ENCODE results near the gene SLF2. TPM values are rescaled to one million over a fixed set of nuclear protein-coding genes. Genes with fewer than 3 reads are reported as not detected.

Gene SLF2
- total and polyA plus RNA-seq, 8 donors: 9.5 to 16.8 (median 11.8) TPM

GRCh38 chr10:101007099-101007711, 94.4 kb downstream of the SLF2 start:
- Histone ChIP-seq H3K27ac (no peak overlapping the region), H3K4me3 (no peak overlapping the region), H3K36me3 (peaks cover 0 to 13% (median 9%) of the 10 kb centered on the region in 3 donors), H3K4me1 (no peaks in the 10 kb centered on the region), H3K9me3 (no peaks in the 10 kb centered on the region), H3K27me3 (no peaks in the 10 kb centered on the region)
- ATAC-seq (peak in 1 of 4 donors; percentile 20), FAIRE-seq (no peak), DNase-seq (peak in 2 of 6 donors; percentile 42 to 43)
- TF ChIP-seq, protein P1, sequence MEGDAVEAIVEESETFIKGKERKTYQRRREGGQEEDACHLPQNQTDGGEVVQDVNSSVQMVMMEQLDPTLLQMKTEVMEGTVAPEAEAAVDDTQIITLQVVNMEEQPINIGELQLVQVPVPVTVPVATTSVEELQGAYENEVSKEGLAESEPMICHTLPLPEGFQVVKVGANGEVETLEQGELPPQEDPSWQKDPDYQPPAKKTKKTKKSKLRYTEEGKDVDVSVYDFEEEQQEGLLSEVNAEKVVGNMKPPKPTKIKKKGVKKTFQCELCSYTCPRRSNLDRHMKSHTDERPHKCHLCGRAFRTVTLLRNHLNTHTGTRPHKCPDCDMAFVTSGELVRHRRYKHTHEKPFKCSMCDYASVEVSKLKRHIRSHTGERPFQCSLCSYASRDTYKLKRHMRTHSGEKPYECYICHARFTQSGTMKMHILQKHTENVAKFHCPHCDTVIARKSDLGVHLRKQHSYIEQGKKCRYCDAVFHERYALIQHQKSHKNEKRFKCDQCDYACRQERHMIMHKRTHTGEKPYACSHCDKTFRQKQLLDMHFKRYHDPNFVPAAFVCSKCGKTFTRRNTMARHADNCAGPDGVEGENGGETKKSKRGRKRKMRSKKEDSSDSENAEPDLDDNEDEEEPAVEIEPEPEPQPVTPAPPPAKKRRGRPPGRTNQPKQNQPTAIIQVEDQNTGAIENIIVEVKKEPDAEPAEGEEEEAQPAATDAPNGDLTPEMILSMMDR (IDR thresholded peaks at IDR 0.05): no peak
- WGBS, 2 donors: 77 to 85% methylated on average over 11 of the region's 11 CpGs
- intact Hi-C loops (cut with DNase I): no loop called here

DNA sequence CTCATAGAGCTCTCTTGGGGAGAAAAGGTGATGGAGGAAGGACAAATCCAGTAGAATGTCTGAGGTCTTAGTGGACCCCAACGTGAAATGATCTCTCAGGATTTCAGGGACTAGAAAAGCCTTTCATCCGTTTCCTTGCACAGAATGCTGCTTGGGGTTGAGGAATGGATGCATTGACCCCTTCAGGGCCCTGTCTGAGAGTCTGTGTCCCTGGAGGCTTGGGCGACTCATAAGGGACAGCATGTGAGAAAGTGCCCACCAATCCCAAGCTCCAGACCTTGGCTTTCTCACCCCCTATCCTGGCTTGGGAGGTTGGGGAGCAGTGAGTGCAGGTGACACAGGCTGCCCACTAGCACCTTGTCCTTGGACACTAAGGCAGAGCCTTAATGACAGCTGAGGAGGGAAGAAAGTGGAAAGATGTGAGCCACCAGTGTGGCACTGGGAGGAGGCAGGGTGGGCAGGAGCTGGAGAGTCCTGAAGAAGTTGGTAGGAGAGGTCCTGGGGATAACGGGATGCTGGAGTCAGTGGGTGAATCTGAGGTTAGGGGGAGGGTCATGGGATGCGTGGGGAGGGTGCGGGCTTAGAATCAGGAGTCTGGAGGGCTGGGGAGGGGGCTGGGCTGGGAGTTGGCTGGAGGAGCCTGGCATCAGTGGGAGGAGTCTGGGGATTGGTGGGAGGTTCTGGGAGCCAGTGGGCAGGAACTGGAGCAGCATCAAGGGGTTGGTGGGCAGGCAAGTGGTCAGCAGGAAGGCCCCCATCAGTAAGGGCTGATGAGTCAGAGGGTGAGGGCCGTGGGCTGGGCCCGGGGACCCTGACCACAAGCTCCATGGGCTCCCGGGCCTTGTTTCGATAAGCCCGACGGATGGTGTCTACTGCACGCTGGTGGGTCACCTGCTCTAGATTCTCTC, 95.4 kb downstream of the SLF2 start:
- no peak for FAIRE-seq
- H3K4me1 ChIP-seq: peaks cover 0 to 3% (median 0%) of the 10 kb centered on the region in 3 donors

DNA sequence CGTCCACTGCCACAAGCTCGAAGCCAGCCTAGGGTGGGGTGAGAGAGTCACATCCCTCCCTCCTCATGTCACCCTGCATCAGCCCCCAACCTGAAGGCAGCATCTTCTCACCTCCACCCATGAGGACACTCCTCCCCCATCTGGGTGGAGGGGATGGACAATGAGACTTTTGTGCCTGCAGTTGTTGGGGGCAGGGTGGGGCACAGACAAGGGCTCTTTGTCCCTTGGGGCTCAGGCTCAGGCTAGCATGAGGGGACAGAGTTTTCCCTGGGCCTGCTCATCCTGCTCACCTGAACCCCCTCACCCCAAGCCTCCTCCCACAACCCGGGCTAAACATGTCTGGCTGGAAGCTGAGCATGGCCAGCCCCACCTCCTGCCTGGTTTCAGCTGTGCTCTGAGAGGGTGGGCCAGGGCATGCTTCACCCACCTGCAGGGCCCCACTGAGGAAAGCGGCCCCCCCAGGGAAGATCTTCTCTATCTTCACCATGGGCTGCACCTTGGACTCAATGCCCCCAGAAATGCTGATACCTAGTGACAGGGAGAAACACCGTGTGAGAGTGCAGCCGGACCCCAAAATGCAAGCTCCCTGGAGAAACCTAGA, 96.2 kb downstream of the SLF2 start:
- Histone ChIP-seq H3K4me1 (peaks cover 0 to 5% (median 0%) of the 10 kb centered on the region in 3 donors), H3K9me3 (no peaks in the 10 kb centered on the region), H3K36me3 (peaks cover 0 to 7% (median 4%) of the 10 kb centered on the region in 3 donors), H3K27ac (no peak overlapping the region), H3K4me3 (no peak overlapping the region), H3K27me3 (no peaks in the 10 kb centered on the region)
- ATAC-seq (no peak), FAIRE-seq (no peak), DNase-seq (no peak)
- TF ChIP-seq, protein P1 (IDR thresholded peaks at IDR 0.05): no peak
- intact Hi-C loops (cut with DNase I): no loop called here
- 62 to 66% methylated on average over 6 of the region's 6 CpGs for WGBS, 2 donors

More for the DNA sequence above, 95.4 kb downstream of the SLF2 start:
- H3K36me3 ChIP-seq: peaks cover 0 to 13% (median 9%) of the 10 kb centered on the region in 3 donors
- intact Hi-C loops (cut with DNase I): no loop called here
- no peaks in the 10 kb centered on the region for H3K9me3 ChIP-seq
- TF ChIP-seq, protein P1 (IDR thresholded peaks at IDR 0.05): no peak
- H3K27me3 ChIP-seq: no peaks in the 10 kb centered on the region
- ATAC-seq: no peak
- H3K4me3 ChIP-seq: no peak overlapping the region
- no peak overlapping the region for H3K27ac ChIP-seq
- WGBS, 2 donors: 54% methylated on average over 13 of the region's 13 CpGs
- DNase-seq: no peak

DNA sequence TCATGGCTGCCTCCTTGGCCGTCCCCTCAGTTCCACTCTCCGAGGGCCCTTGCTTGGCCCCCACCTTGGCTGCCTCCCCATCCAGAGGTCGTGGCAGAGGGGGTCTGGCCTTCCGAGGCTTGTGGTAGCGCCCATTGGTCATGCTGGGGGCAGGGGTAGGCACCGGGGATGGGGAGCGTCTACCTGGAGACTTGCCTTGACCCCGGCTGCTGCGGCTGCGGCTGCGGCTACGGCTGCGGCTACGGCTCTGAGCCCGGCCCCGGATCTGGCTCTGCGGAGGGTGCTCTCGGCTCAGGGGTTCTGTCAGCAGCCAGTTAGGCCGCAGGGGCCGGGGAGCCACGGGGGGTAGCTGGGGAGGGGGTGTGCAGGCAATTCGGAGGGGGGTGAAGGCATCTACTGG, 97.6 kb downstream of the SLF2 start:
- peaks cover 0 to 6% (median 4%) of the 10 kb centered on the region in 3 donors for H3K36me3 ChIP-seq
- H3K27me3 ChIP-seq: no peaks in the 10 kb centered on the region
- H3K9me3 ChIP-seq: no peaks in the 10 kb centered on the region
- 91 to 93% methylated on average over 21 to 22 of the region's 22 CpGs for WGBS, 2 donors
- no peak for FAIRE-seq
- no peak for ATAC-seq
- TF ChIP-seq, protein P1 (IDR thresholded peaks at IDR 0.05): no peak
- intact Hi-C loops (cut with DNase I): no loop called here
- H3K4me1 ChIP-seq: peaks cover 0 to 5% (median 0%) of the 10 kb centered on the region in 3 donors
- no peak overlapping the region for H3K4me3 ChIP-seq
- DNase-seq: no peak
- no peak overlapping the region for H3K27ac ChIP-seq

All from pancreas (tissue), 10 donors.